MM.1S (cell line): ENCODE results near the gene NR2C2.

Experiments
- CTCF ChIP-seq: fragments of 300-600 bp; sonication (generic); IDR thresholded peaks from 2 replicates; pipeline ENCODE4 v1.5.1; 2016; ENCODE audit warnings: antibody characterized with exemption, low read length, mixed read lengths
- EZH2 ChIP-seq: fragments of 300-600 bp; sonication (generic); optimal IDR thresholded peaks from 2 replicates; pipeline ENCODE3; 2017; ENCODE audit warnings: low read depth, mild to moderate bottlenecking, antibody characterized with exemption, low read length, mixed read lengths
- EZH2phosphoT487 ChIP-seq: fragments of 300-600 bp; sonication (generic); IDR thresholded peaks from 2 replicates; pipeline ENCODE4 v1.6.1; 2018; ENCODE audit warnings: antibody characterized with exemption, low read length

GRCh38 chr3:15014606-15015328, 67.4 kb downstream of the NR2C2 start:
- no peak for TF ChIP-seq EZH2phosphoT487
- no peak for TF ChIP-seq CTCF
- no peak for TF ChIP-seq EZH2
